ENCODE data around the gene POGZ. TPM values are rescaled to one million over a fixed set of nuclear protein-coding genes. Genes with fewer than 3 reads are reported as not detected.

POGZ gene
- total and polyA plus RNA-seq, 2 of the 13 experiments (the other 11 are each of a cell fraction or from before 2014, with no cell fraction given): 15.3 to 45.6 TPM

GRCh38 chr1:151459331-151460046, at the start of gene POGZ (continued):
- no peak for TF ChIP-seq TRAFD1 (CRISPR knock-in tag; IDR thresholded peaks at IDR 0.05; ENCODE audit: borderline replicate concordance)
- TF ChIP-seq ISL2 (CRISPR knock-in tag; IDR thresholded peaks at IDR 0.05): 0 out of 2 replicates have a peak, but pooled peaks have one; percentile 7
- TF ChIP-seq ATM (IDR thresholded peaks at IDR 0.05; ENCODE audit: borderline replicate concordance): no peak
- no peak for TF ChIP-seq CCDC6 (CRISPR knock-in tag; IDR thresholded peaks at IDR 0.05)
- no peak for TF ChIP-seq ZFP62 (CRISPR knock-in tag; IDR thresholded peaks at IDR 0.05)
- TF ChIP-seq TFDP2 (CRISPR knock-in tag; IDR thresholded peaks at IDR 0.05): peak; percentile 62
- no peak for TF ChIP-seq ZNF704 (CRISPR knock-in tag; IDR thresholded peaks at IDR 0.05; ENCODE audit: borderline replicate concordance)
- TF ChIP-seq PHB2 (IDR thresholded peaks at IDR 0.05; ENCODE audit: partially characterized antibody): no peak
- TF ChIP-seq ZNF343 (CRISPR knock-in tag; IDR thresholded peaks at IDR 0.05): no peak
- no peak for TF ChIP-seq HNF1A (IDR thresholded peaks at IDR 0.05; ENCODE audit: low read depth)
- 0 out of 2 replicates have a peak, but pooled peaks have one; percentile 31 for TF ChIP-seq HNF1A (CRISPR knock-in tag; IDR thresholded peaks at IDR 0.05; ENCODE audit: borderline replicate concordance)
- peak; percentile 33; the same call in 1 of the 2 replicates for TF ChIP-seq IRF9 (CRISPR knock-in tag; IDR thresholded peaks at IDR 0.05; ENCODE audit: borderline replicate concordance)
- no peak for TF ChIP-seq SRSF4 (IDR thresholded peaks at IDR 0.05; ENCODE audit: low read depth, low read length, poor library complexity, severe bottlenecking)
- no peak for TF ChIP-seq CREB3 (CRISPR knock-in tag; IDR thresholded peaks at IDR 0.05)
- no peak for TF ChIP-seq TEAD2 (CRISPR knock-in tag; IDR thresholded peaks at IDR 0.05)
- no peak for TF ChIP-seq RBM22 (optimal IDR thresholded peaks at IDR 0.05; ENCODE audit: low read length)
- no peak for TF ChIP-seq ZNF329 (CRISPR knock-in tag; IDR thresholded peaks at IDR 0.05; ENCODE audit: low read depth)

Data from HepG2 (cell line).